ENCODE data around the gene HS3ST5.

Gene HS3ST5

GRCh38 chr6:114362957-114363356 lies 20.1 kb upstream of the HS3ST5 start:
- peaks cover 5% of the 10 kb centered on the region for H3K27me3 Mint-ChIP-seq (ENCODE audit: low read depth)
- H3K4me3 Mint-ChIP-seq = no peak overlapping the region
- H3K9me3 Mint-ChIP-seq = no peaks in the 10 kb centered on the region
- H3K27ac Mint-ChIP-seq = no peak overlapping the region
- H3K4me1 Mint-ChIP-seq = no peaks in the 10 kb centered on the region
- TF ChIP-seq, protein P1, sequence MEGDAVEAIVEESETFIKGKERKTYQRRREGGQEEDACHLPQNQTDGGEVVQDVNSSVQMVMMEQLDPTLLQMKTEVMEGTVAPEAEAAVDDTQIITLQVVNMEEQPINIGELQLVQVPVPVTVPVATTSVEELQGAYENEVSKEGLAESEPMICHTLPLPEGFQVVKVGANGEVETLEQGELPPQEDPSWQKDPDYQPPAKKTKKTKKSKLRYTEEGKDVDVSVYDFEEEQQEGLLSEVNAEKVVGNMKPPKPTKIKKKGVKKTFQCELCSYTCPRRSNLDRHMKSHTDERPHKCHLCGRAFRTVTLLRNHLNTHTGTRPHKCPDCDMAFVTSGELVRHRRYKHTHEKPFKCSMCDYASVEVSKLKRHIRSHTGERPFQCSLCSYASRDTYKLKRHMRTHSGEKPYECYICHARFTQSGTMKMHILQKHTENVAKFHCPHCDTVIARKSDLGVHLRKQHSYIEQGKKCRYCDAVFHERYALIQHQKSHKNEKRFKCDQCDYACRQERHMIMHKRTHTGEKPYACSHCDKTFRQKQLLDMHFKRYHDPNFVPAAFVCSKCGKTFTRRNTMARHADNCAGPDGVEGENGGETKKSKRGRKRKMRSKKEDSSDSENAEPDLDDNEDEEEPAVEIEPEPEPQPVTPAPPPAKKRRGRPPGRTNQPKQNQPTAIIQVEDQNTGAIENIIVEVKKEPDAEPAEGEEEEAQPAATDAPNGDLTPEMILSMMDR (IDR thresholded peaks at IDR 0.05; ENCODE audit: unreplicated experiment in 3 of 3) = no peak
- H3K36me3 Mint-ChIP-seq (ENCODE audit: low read depth) = no peaks in the 10 kb centered on the region

- TF ChIP-seq, protein P1 (IDR thresholded peaks at IDR 0.05; ENCODE audit: unreplicated experiment in 3 of 3) = no peak
- Mint-ChIP-seq H3K36me3 (ENCODE audit: low read depth) (no peaks in the 10 kb centered on the region), H3K4me1 (no peaks in the 10 kb centered on the region)
Measured at GRCh38 chr6:114362396-114362795, 19.6 kb upstream of the HS3ST5 start.

GRCh38 chr6:114361036-114361435 lies 18.2 kb upstream of the HS3ST5 start:
- TF ChIP-seq, protein P1 (IDR thresholded peaks at IDR 0.05; ENCODE audit: unreplicated experiment in 3 of 3) = no peak
- Mint-ChIP-seq H3K27ac (no peak overlapping the region), H3K27me3 (ENCODE audit: low read depth) (peaks cover 5% of the 10 kb centered on the region), H3K4me3 (no peak overlapping the region), H3K36me3 (ENCODE audit: low read depth) (no peaks in the 10 kb centered on the region), H3K9me3 (no peaks in the 10 kb centered on the region), H3K4me1 (no peaks in the 10 kb centered on the region)

More at GRCh38 chr6:114362396-114362795, 19.6 kb upstream of the HS3ST5 start:
- Mint-ChIP-seq H3K4me3 (no peak overlapping the region), H3K9me3 (no peaks in the 10 kb centered on the region), H3K27ac (no peak overlapping the region), H3K27me3 (ENCODE audit: low read depth) (peaks cover 5% of the 10 kb centered on the region)

GRCh38 chr6:114355300-114355699 lies 12.5 kb upstream of the HS3ST5 start:
- TF ChIP-seq, protein P1 (IDR thresholded peaks at IDR 0.05; ENCODE audit: unreplicated experiment in 3 of 3) = no peak
- Mint-ChIP-seq H3K27me3 (ENCODE audit: low read depth) (no peaks in the 10 kb centered on the region), H3K36me3 (ENCODE audit: low read depth) (no peaks in the 10 kb centered on the region), H3K4me3 (no peak overlapping the region), H3K4me1 (no peaks in the 10 kb centered on the region), H3K9me3 (no peaks in the 10 kb centered on the region), H3K27ac (no peak overlapping the region)

- TF ChIP-seq, protein P1 (IDR thresholded peaks at IDR 0.05; ENCODE audit: unreplicated experiment in 3 of 3) = no peak
- Mint-ChIP-seq H3K36me3 (ENCODE audit: low read depth) (no peaks in the 10 kb centered on the region), H3K4me1 (no peaks in the 10 kb centered on the region), H3K9me3 (no peaks in the 10 kb centered on the region), H3K27me3 (ENCODE audit: low read depth) (no peaks in the 10 kb centered on the region), H3K4me3 (no peak overlapping the region), H3K27ac (no peak overlapping the region)
Measured at GRCh38 chr6:114354482-114354881, 11.7 kb upstream of the HS3ST5 start.

- no peak overlapping the region for H3K27ac Mint-ChIP-seq
- no peaks in the 10 kb centered on the region for H3K9me3 Mint-ChIP-seq
- no peaks in the 10 kb centered on the region for H3K36me3 Mint-ChIP-seq (ENCODE audit: low read depth)
- peaks cover 11% of the 10 kb centered on the region for H3K4me1 Mint-ChIP-seq
- H3K4me3 Mint-ChIP-seq = no peak overlapping the region
- TF ChIP-seq, protein P1 (IDR thresholded peaks at IDR 0.05; ENCODE audit: unreplicated experiment in 3 of 3) = no peak
- peaks cover 31% of the 10 kb centered on the region for H3K27me3 Mint-ChIP-seq (ENCODE audit: low read depth)
Measured at GRCh38 chr6:114346451-114346850, 3.6 kb upstream of the HS3ST5 start.

Data from nephron (organoid).